ENCODE data around the gene TUSC7. TPM values are rescaled to one million over a fixed set of nuclear protein-coding genes. Genes with fewer than 3 reads are reported as not detected.

The TUSC7 gene
- total RNA-seq, 4 donors from 2014 or later: not detected

- no peak overlapping the region for H3K27ac ChIP-seq
- no peaks in the 10 kb centered on the region for H3K9me3 ChIP-seq
- no peaks in the 10 kb centered on the region for H3K27me3 ChIP-seq
- H3K4me3 ChIP-seq: no peak overlapping the region
- H3K4me1 ChIP-seq: no peaks in the 10 kb centered on the region
- WGBS, 2 donors: 58 to 73% methylated on average over 3 of the region's 3 CpGs
- TF ChIP-seq POLR2A (IDR thresholded peaks at IDR 0.05) (no peak), CTCF (IDR thresholded peaks at IDR 0.05) (no peak), EP300 (IDR thresholded peaks at IDR 0.05) (no peak)
- DNase-seq (ENCODE audit: low spot score in 2 of 2): no peak
- no peaks in the 10 kb centered on the region for H3K36me3 ChIP-seq
Measured at GRCh38 chr3:116669576-116669975, 40.0 kb upstream of the TUSC7 start.

GRCh38 chr3:116671151-116671550 lies 38.4 kb upstream of the TUSC7 start:
- no peaks in the 10 kb centered on the region for H3K27me3 ChIP-seq
- DNase-seq (ENCODE audit: low spot score in 2 of 2): no peak
- 33 to 55% methylated on average over 1 of the region's 1 CpG for WGBS, 2 donors
- no peaks in the 10 kb centered on the region for H3K4me1 ChIP-seq
- TF ChIP-seq EP300 (IDR thresholded peaks at IDR 0.05) (no peak), CTCF (IDR thresholded peaks at IDR 0.05) (no peak), POLR2A (IDR thresholded peaks at IDR 0.05) (no peak)
- no peaks in the 10 kb centered on the region for H3K9me3 ChIP-seq
- H3K36me3 ChIP-seq: no peaks in the 10 kb centered on the region
- no peak overlapping the region for H3K27ac ChIP-seq
- no peak overlapping the region for H3K4me3 ChIP-seq

GRCh38 chr3:116678853-116679252 lies 30.7 kb upstream of the TUSC7 start:
- H3K4me3 ChIP-seq: no peak overlapping the region
- no peak for TF ChIP-seq POLR2A (IDR thresholded peaks at IDR 0.05)
- TF ChIP-seq CTCF (IDR thresholded peaks at IDR 0.05): no peak
- TF ChIP-seq EP300 (IDR thresholded peaks at IDR 0.05): no peak
- no peaks in the 10 kb centered on the region for H3K4me1 ChIP-seq
- H3K9me3 ChIP-seq: no peaks in the 10 kb centered on the region
- H3K27ac ChIP-seq: no peak overlapping the region
- WGBS, 2 donors: 58 to 81% methylated on average over 13 of the region's 13 CpGs
- H3K27me3 ChIP-seq: no peaks in the 10 kb centered on the region
- H3K36me3 ChIP-seq: no peaks in the 10 kb centered on the region
- DNase-seq (ENCODE audit: low spot score in 2 of 2): no peak

- Histone ChIP-seq H3K27ac (no peak overlapping the region), H3K9me3 (no peaks in the 10 kb centered on the region), H3K4me1 (no peaks in the 10 kb centered on the region), H3K27me3 (no peaks in the 10 kb centered on the region), H3K36me3 (no peaks in the 10 kb centered on the region), H3K4me3 (no peak overlapping the region)
- TF ChIP-seq POLR2A (IDR thresholded peaks at IDR 0.05) (no peak), CTCF (IDR thresholded peaks at IDR 0.05) (no peak), EP300 (IDR thresholded peaks at IDR 0.05) (no peak)
- DNase-seq (ENCODE audit: low spot score in 2 of 2): no peak
- 87 to 91% methylated on average over 2 of the region's 2 CpGs for WGBS, 2 donors
Measured at GRCh38 chr3:116691041-116691440, 18.5 kb upstream of the TUSC7 start.

- H3K27me3 ChIP-seq: no peaks in the 10 kb centered on the region
- no peak overlapping the region for H3K4me3 ChIP-seq
- no peak overlapping the region for H3K27ac ChIP-seq
- no peaks in the 10 kb centered on the region for H3K4me1 ChIP-seq
- TF ChIP-seq EP300 (IDR thresholded peaks at IDR 0.05) (no peak), CTCF (IDR thresholded peaks at IDR 0.05) (no peak), POLR2A (IDR thresholded peaks at IDR 0.05) (no peak)
- no peaks in the 10 kb centered on the region for H3K9me3 ChIP-seq
- no peak for DNase-seq (ENCODE audit: low spot score in 2 of 2)
- H3K36me3 ChIP-seq: no peaks in the 10 kb centered on the region
Measured at GRCh38 chr3:116701070-116701469, 8.5 kb upstream of the TUSC7 start.

All from tibial nerve (tissue), 4 donors.